Measurements from ENCODE around the gene ITIH3. TPM values are rescaled to one million over a fixed set of nuclear protein-coding genes. Genes with fewer than 3 reads are reported as not detected.

The ITIH3 gene
- total RNA-seq, 1 experiment from 2014 or later, result not detected

DNA sequence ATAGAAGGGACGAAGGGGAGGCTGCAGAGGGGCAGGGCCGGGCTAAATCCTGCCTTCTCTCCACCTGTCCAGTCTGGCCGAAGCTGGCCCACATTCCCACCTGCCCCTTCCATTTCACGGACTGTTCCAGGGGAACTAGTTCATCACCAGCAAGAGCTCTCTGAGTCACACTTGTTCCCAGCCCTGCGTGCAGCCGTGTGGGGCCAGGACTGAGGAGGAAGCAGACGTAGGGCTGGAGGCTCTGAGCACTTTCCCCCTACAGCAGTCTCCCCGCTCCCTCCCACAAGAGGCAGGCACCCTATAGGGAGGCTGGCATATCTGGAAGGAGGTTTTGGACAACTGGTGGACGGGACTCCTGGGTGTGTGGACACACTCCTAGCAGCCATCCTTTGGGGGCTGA, 32.8 kb downstream of the ITIH3 start:
- DNase-seq (ENCODE audit: unreplicated experiment), result peak; percentile 38
- no peaks in the 10 kb centered on the region for H3K36me3 Mint-ChIP-seq (ENCODE audit: insufficient read depth, unreplicated experiment)
- no peaks in the 10 kb centered on the region for H3K27me3 Mint-ChIP-seq (ENCODE audit: insufficient read depth, unreplicated experiment)
- H3K9me3 Mint-ChIP-seq (ENCODE audit: unreplicated experiment), result no peaks in the 10 kb centered on the region
- no peak overlapping the region for H3K27ac Mint-ChIP-seq (ENCODE audit: low read depth, unreplicated experiment)
- TF ChIP-seq, protein P1, sequence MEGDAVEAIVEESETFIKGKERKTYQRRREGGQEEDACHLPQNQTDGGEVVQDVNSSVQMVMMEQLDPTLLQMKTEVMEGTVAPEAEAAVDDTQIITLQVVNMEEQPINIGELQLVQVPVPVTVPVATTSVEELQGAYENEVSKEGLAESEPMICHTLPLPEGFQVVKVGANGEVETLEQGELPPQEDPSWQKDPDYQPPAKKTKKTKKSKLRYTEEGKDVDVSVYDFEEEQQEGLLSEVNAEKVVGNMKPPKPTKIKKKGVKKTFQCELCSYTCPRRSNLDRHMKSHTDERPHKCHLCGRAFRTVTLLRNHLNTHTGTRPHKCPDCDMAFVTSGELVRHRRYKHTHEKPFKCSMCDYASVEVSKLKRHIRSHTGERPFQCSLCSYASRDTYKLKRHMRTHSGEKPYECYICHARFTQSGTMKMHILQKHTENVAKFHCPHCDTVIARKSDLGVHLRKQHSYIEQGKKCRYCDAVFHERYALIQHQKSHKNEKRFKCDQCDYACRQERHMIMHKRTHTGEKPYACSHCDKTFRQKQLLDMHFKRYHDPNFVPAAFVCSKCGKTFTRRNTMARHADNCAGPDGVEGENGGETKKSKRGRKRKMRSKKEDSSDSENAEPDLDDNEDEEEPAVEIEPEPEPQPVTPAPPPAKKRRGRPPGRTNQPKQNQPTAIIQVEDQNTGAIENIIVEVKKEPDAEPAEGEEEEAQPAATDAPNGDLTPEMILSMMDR (IDR thresholded peaks at IDR 0.05; ENCODE audit: unreplicated experiment), result no peak
- ChIA-PET POLR2A (no interaction called here), CTCF (interaction anchor here (0.6 to 0.7 kb wide), 3 partner anchors 26 to 375 kb away, joined by 3 to 4 read pairs (median 4); no protein-coding TSS in a partner anchor)
- BruUV-seq (replicated peaks), result no TSS peak
- intact Hi-C loops (cut with micrococcal nuclease), result no loop called here
- peaks cover 6% of the 10 kb centered on the region for H3K4me1 Mint-ChIP-seq (ENCODE audit: insufficient read depth, unreplicated experiment)
- H3K4me3 Mint-ChIP-seq (ENCODE audit: unreplicated experiment), result no peak overlapping the region

DNA sequence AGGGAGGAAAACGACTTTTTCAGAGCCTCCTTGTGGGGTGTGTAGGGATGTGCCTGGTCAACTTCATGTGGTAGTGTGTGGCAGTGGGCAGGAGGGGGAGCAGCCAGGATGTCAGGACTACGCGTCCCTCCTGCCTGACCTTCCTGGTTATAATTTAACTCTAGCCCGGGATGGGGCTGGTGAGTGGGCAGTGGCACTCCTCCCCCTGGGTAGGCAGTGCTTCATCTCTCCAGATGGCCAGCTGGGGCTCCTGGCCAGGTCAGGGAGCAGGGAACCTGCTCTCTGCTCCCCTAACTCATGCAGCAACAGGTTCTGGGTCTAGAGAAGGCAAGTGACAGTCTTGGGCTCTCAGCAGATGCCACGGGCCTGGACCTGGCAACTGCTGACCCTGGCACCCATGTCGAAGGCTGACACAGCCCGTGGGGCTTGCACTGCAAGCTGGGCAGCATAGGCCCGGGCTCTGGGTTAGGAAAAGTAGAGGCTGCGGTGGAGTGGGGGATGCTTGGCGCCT, 33.3 kb downstream of the ITIH3 start:
- Mint-ChIP-seq H3K9me3 (ENCODE audit: unreplicated experiment) (no peaks in the 10 kb centered on the region), H3K4me1 (ENCODE audit: insufficient read depth, unreplicated experiment) (peaks cover 6% of the 10 kb centered on the region), H3K4me3 (ENCODE audit: unreplicated experiment) (no peak overlapping the region), H3K36me3 (ENCODE audit: insufficient read depth, unreplicated experiment) (no peaks in the 10 kb centered on the region), H3K27ac (ENCODE audit: low read depth, unreplicated experiment) (no peak overlapping the region), H3K27me3 (ENCODE audit: insufficient read depth, unreplicated experiment) (no peaks in the 10 kb centered on the region)
- TF ChIP-seq, protein P1 (IDR thresholded peaks at IDR 0.05; ENCODE audit: unreplicated experiment), result no peak
- CTCF ChIA-PET, result no interaction called here
- no peak for DNase-seq (ENCODE audit: unreplicated experiment)
- intact Hi-C loops (cut with micrococcal nuclease), result no loop called here
- POLR2A ChIA-PET, result no interaction called here
- BruUV-seq (replicated peaks), result no TSS peak

DNA sequence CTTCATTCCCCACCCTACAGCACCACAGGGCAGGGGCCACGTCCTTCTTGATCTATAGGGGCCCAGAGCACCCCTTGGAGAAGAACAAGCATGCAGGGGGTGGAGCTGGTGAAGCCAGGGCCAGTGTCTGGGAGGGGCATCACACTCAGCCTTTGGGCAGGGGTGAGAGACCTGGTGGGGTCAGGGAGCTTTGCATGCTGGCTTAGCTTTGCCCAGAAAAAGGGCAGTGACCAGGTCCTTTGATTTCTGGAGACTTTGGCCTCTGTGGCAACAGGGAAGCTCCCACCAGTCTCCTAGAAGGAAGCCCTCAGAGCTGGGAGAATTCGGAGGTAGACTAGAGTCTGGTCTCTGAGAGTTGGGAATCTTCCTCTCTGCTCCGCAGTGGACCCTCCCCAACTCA, 34.9 kb downstream of the ITIH3 start:
- TF ChIP-seq, protein P1 (IDR thresholded peaks at IDR 0.05; ENCODE audit: unreplicated experiment), result no peak
- no peak overlapping the region for H3K27ac Mint-ChIP-seq (ENCODE audit: low read depth, unreplicated experiment)
- ChIA-PET POLR2A (no interaction called here), CTCF (interaction anchor here (0.5 to 1.1 kb wide), 3 partner anchors 22 to 187 kb away, joined by 3 to 7 read pairs (median 4); no protein-coding TSS in a partner anchor)
- no peak overlapping the region for H3K4me3 Mint-ChIP-seq (ENCODE audit: unreplicated experiment)
- intact Hi-C loops (cut with micrococcal nuclease), result no loop called here
- no peak for DNase-seq (ENCODE audit: unreplicated experiment)
- H3K27me3 Mint-ChIP-seq (ENCODE audit: insufficient read depth, unreplicated experiment), result no peaks in the 10 kb centered on the region
- no peaks in the 10 kb centered on the region for H3K9me3 Mint-ChIP-seq (ENCODE audit: unreplicated experiment)
- no TSS peak for BruUV-seq (replicated peaks)
- peaks cover 6% of the 10 kb centered on the region for H3K4me1 Mint-ChIP-seq (ENCODE audit: insufficient read depth, unreplicated experiment)
- no peaks in the 10 kb centered on the region for H3K36me3 Mint-ChIP-seq (ENCODE audit: insufficient read depth, unreplicated experiment)

DNA sequence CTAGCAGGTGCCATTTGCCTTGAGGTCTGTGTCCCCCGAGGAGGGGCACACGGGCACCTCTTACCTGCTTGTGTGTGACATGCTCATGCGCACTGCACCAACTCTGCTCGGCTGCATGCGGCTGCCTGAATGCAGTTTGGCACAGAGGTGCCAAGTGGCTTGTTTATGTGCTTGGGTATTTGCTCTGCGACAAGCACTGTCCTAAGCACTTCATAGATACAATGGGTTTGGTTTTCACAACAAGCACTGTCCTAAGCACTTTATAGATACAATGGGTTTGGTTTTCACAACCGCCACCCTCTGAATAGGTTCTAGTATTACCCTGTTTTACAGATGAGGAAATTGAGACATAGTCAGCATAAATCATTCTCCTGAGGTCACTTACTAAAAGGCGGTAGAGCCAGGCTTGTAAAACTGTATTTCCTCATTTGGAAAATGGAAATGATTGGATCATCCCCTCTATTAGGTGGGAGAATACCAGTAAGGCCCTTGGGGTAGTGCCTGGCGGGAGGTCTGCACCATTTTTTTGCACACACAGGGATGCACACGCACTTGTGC, 35.4 kb downstream of the ITIH3 start:
- H3K36me3 Mint-ChIP-seq (ENCODE audit: insufficient read depth, unreplicated experiment), result no peaks in the 10 kb centered on the region
- no peak overlapping the region for H3K27ac Mint-ChIP-seq (ENCODE audit: low read depth, unreplicated experiment)
- TF ChIP-seq, protein P1 (IDR thresholded peaks at IDR 0.05; ENCODE audit: unreplicated experiment), result no peak
- H3K4me1 Mint-ChIP-seq (ENCODE audit: insufficient read depth, unreplicated experiment), result peaks cover 6% of the 10 kb centered on the region
- no peaks in the 10 kb centered on the region for H3K27me3 Mint-ChIP-seq (ENCODE audit: insufficient read depth, unreplicated experiment)
- DNase-seq (ENCODE audit: unreplicated experiment), result no peak
- no peaks in the 10 kb centered on the region for H3K9me3 Mint-ChIP-seq (ENCODE audit: unreplicated experiment)
- intact Hi-C loops (cut with micrococcal nuclease), result no loop called here
- no TSS peak for BruUV-seq (replicated peaks)
- ChIA-PET CTCF (interaction anchor here (0.7 to 1.1 kb wide), 2 partner anchors 21 to 57 kb away, joined by 3 to 4 read pairs; no protein-coding TSS in a partner anchor), POLR2A (no interaction called here)
- no peak overlapping the region for H3K4me3 Mint-ChIP-seq (ENCODE audit: unreplicated experiment)

Measured in MCF 10A (cell line).